Epidermal melanocyte (primary cell): ENCODE results near the gene TAS1R3.
"Not testable (repeated sequence)": the region's sequence is repeated elsewhere in the genome, so short reads cannot be mapped to it uniquely, and the experiment has no call there.

Source experiments
- DNase-seq: peaks from one replicate; pipeline ENCODE4 v3.0.0; 2011; ENCODE audit warnings: low spot score; ENCODE audit not compliant: insufficient read length

Gene TAS1R3

DNA sequence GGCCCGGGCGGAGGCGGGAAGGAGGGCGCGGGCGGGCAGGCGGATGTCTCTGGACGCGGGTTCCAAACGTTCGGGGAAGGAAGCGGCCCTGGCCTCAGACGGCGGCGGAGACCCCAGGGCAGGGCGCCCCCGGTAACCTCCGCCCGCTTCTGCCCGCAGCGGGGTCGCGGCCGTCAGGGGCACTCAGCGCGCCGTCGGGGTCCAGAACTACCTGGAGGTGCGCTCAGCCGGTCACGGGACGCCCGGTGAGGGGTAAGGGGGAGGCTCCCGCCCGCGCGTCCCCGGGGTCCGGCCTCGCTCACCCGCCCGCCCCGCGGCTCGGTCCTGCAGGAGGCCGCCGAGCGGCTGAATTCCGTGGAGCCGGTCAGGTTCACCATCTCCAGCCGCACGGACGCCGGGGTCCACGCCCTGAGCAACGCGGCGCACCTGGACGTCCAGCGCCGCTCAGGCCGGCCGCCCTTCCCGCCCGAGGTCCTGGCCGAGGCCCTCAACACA lies 22.3 kb upstream of the TAS1R3 start:
- no peak for DNase-seq

DNA sequence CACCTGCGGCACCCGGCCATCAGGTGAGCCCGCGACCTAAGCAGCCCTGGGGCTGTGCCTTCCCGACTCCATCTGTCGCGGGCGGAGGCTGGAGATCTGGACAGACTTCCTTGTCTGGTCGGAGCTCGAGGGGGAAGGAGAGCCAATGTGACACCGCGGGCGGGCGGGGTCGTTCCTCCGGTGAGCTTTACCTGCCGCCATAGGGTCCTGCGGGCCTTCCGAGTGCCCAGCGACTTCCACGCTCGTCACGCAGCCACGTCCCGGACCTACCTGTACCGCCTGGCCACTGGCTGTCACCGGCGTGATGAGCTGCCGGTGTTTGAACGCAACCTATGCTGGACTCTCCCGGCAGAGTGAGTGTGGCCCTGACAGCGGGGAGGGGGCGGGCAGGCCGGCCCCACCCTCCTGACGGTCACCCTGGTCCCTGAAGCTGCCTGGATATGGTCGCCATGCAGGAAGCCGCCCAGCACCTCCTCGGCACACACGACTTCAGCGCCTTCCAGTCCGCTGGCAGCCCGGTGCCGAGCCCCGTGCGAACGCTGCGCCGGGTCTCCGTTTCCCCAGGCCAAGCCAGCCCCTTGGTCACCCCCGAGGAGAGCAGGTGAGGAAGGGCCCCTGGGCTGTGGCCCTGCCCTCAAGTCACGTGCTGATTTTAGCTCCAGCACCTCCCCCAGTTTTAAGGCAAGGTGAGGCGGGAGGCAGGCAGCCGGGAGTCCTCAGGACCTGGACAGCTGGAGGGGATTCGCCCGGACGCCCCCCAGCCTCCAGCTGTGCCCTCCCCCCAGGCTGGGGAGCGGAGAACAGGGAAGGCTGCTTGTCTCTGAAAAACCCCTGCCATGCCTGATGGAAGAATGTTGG lies 21.6 kb upstream of the TAS1R3 start:
- no peak for DNase-seq

DNA sequence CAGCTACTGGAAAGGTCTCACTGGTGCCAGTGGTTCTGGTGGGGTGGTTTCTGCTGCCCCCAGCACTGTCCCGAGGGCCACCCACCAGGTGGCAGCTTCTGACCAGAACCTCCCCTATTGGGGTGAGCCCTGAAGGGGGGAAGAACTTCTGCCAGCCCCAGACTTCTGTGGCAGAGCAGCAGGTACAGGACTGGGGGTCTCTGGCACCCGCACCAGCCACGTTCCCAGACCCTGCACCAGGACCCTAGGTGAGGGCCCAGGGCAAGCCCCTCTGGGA lies 21.0 kb upstream of the TAS1R3 start:
- DNase-seq, result no peak

DNA sequence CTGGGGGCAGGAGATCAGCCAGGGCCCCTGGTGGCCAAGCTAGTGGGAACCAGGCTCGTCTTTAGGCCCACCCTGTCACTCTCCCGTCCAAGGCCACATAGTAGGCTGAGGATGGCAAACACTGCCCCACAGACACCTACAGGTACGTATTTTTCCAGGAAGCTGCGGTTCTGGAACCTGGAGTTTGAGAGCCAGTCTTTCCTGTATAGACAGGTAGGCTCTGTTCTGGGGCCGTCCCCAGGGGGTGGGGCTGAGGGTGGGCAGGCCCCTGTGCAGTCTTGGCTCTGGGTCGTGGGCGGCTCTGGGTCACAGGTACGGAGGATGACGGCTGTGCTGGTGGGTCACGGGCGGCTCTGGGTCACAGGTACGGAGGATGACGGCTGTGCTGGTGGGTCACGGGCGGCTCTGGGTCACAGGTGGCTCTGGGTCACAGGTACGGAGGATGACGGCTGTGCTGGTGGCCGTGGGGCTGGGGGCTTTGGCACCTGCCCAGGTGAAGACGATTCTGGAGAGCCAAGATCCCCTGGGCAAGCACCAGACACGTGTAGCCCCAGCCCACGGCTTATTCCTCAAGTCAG lies 20.5 kb upstream of the TAS1R3 start:
- no peak for DNase-seq

DNA sequence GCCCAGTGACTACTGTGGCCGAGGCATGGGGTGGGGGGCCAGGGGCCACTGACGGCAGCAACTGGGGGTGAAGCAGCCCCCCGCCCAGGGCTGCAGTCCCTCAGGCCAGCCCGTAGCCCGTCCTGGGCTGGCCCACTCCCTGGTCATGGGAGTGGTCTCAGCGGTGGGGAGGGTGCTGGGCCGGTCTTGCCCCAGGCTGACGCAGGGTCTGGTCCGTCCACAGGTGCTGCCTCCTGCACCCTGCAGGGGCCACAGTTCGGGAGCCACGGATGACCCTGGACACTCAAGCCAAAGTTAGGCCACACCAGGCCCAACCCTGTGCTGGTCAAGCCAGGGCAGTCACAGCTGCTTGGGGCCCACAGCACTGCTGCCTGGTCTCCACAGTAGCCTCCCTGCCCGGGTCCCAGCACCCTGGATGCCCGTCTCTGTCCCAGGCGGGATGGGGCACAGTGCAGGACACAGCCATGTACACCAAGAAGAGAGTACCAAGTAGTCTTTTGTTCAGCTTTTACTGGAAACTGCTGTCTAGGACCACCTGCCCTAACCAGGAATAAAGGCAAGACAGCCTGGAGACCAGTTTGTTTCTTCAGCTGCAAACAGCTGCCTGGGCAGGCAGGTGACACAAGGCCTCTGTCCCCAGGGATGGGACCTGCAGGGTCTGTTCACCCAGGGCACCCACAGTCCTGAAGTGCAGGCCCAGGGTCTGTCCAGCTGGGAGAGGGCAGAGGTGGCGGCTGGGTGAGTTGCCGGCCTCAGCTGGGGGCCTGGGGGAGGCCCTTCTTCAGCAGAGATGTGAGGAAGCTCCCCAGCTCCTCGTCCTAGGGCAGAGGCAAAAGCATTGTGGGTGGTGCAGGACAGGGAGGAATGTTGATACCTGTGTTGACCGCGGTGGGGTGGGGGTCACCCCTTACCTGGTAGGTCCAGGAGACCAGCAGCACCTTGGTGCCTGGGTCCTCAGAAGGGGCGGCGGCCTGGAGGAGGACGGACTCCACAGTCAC lies 19.7 kb upstream of the TAS1R3 start:
- no peak for DNase-seq

DNA sequence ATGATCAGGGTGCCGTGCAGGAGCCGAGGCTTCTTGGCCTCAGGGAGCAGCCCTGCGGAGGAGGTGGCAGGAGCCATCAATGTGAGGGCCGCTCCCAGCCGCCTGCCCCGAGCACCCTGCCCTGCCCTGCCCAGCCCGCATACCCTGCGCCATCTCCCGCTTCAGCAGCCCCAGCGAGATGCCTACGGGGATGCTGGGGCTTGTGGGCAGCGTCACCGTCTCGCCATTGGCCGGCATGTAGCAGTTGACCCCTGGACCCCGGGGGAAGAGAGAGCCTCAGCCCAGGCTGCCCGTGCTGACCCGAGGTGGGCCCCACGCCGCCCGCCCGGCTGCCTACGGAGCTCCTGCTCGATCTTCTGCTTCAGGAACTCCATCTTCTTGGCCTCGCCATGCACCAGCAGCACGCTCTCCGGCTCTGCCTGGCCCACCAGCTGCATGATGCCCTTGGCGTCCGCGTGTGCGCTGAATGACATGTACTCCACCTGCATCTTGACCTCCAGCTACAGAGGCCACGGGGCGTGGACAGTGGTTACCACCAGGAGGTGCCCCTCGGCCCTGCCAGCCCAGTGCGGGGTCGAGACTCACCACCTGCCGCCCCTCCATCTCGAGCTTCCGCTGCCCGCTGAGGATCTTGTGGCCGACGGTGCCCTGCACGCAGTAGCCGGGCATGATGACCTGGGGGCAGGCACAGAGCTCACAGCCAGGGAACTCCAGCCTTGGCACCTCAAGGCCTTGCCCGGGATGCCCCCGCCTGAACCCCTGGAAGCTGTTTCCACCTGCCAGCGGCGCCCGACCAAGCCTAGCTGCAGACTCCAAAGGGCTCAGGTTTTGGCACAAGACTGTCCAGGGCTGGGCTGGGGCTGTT lies 18.4 kb upstream of the TAS1R3 start:
- DNase-seq, result no peak

DNA sequence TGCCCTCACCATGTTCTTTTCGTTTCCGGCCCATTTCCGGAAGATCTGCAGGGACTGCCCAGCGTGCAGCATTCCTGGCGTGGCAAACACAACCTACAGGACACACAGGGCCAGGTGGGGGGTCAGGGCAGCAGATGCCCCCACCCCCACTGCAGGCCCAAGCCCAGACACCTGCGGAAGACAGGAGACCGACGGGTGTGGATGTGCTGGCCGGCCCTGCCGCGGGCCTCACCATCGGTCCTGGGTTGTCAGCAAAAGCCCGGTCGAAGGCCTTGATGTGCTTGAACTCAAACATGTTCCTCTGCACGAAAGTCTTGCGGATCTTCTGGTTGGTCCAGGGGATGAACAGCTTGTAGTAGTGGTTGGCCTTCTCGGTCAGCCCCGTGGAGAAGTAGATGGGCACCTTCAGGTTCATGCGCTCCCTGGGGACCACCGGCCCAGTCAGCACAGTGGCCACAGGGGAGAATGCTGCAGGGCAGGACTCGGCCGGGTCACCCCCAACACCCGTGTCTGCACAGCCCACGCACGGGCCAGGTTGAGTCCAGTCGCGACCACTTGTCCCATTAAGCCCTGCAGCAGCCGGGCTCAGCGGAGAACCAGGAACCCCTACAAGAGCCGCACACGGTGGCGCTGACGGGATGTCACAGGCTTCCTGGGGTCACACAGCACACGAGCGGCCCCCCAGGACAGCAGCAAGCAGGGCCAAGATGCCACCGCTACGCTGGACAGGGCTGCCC lies 17.4 kb upstream of the TAS1R3 start:
- no peak for DNase-seq

DNA sequence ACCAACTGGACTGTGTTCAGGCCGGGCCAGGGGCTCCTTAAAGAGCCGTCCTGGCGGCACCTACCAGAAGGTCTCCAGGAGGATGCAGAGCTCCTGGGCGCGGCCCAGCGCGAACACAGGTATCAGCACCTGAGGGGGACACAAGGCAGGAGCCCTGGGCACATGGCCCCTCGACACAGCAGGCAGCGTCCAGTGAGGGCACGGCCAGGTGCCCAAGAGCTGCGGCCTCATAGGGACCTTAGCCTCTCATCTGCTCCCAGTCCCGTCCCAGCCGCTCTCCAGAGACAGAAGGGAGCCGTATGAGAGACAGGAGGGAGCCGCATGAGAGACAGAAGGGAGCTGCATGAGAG lies 16.9 kb upstream of the TAS1R3 start:
- DNase-seq, result no peak

DNA sequence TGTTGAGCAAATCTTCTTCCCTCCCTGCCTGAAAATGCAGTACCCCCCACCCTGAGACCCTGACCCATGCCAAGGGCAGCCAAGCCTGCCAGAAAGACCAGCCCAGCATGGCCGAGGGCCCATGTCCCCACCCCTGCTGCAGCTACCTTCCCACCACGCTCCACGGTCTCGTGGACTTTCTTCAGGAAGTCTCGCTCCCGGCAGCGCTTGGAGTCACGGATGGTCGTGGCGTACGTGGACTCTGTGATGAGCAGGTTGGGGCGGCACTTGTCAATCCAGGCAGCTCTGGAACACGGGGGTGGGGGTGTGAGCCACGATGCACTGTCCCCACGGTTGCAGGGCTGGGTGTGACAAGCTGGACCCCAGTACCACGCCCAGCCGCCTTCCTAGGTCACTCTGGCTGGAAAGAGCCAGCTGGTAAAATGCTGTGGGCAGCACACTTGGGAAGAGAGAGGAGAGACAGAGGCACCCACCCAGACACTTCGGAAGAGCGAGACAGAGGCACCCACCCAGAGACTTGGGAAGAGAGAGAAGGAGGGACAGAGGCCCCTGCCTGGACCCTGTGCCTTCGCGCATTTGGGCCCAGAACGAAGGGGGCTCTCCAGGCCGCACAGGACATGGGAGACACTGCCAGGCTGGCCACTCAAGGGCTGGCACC lies 16.3 kb upstream of the TAS1R3 start:
- no peak for DNase-seq

DNA sequence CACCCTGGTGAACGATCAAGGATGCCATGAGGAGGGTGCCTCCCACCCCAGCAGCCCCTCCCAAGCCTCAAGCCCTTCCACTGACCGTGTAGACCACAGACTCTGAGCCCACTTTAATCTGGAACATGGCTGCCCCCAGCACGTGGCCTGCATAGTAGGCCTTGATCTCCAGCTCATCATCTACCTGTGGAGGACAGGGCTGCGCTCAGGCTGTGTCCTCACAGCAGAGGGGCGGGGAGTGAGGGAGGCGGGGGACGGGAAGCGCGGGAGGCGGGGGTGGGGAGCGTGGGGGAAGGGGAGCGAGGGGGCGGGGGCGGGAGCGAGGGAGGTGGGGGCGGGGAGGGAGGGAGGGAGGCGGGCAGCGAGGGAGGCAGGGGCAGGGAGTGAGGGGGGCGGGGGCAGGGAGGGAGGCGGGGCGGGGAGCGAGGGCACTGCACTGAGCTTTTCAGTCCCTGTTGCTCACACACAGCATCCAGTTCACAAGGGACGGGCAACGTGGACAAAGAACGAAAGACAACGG lies 15.6 kb upstream of the TAS1R3 start:
- no peak for DNase-seq

DNA sequence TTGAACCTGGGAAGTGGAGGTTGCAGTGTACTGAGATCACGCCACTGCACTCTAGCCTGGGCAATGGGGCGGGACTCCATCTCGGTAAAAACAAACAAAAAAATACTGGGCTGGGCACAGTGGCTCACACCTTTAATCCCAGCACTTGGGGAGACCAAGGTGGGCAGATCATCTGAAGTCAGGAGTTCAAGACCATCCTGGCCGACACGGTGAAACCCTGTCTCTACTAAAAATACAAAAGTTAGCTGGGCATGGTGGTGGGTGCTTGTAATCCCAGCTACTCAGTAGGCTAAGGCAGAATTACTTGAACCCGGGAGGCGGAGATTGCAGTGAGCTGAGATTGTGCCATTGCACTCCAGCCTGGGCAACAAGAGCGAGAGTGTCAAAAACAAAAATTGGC lies 14.9 kb upstream of the TAS1R3 start:
- DNase-seq, result not testable (repeated sequence)

DNA sequence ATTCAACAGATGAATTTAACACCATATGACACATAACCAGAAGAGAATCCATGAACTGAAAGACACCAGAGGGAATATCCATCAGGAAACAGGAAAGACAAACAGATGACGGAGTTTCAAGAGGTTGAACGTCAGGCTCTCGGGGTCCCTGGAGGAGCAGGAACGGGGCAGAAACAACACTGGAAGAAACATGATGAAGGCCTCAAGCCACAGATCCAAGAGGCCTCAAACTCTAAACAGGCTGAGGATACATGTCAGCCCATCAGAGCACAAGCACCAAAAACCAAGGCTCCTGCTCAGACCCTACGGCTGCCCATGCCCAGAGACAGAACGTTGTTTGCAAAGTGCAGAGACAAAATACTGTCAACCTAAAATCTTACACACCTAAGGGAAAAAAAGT lies 13.7 kb upstream of the TAS1R3 start:
- DNase-seq, result no peak

DNA sequence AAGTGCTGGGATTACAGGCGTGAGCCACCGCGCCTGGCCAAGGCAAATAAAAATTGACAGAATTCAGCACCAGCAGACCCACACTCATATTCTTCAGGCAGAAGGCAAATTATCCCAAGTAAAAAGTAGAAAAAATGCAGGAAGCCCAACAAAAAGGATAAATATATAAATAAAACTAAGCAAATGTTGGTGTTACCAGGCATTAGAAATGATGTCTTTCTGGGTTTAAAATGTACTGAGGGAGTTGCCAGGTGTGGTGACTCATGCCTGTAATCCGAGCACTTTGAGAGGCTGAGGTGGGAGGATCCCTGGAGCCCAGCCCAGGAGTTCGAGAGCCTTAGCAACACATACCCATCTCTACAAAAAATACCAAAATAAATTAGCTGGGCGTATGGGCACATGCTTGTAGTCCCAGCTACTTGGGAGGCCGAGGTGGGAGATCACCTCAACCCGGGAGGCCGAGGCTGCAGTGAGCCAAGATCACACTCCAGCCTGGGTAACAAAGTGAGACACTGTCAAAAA lies 12.9 kb upstream of the TAS1R3 start:
- no peak for DNase-seq

DNA sequence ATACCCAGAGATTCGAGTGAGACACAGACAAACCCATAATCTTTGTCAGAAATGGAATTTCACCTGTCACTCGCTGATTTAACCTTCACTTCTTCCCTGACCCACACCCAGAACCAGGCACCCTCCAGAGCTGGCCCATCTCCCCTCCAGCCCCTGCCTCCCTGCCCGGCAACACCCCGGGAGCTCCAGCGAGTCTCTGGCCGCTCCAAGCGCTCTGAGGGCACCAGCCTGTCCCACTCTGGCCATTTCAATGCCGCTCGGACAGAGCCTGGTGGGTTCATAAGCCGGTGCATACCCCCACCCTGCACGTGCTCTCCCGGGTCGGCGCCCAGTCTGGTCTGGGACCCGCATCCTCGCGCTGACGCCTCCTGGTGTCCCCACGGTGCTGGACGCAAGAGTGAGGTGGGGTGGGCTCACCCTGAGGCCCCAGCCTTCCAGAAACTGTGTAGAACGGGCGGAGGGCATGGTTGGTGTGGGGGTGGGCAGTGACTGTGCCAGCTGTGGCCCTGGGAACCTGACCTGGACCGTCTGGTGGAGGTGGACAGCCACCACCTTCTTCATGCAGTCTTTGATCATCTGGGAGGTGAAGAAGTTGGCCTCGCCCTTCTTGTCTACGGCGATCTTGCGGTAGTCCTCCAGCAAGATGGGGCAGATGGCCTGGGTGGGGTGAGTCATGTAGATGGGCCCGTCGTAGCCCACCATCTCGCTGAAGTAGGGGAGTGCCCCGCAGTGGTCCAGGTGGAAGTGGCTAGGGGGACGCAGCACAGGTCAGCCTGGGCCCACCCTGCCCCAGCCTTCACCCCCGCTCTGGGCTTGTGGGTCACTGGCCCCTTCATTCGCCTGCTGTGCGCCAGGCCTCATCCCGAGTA lies 12.1 kb upstream of the TAS1R3 start:
- DNase-seq, result no peak

DNA sequence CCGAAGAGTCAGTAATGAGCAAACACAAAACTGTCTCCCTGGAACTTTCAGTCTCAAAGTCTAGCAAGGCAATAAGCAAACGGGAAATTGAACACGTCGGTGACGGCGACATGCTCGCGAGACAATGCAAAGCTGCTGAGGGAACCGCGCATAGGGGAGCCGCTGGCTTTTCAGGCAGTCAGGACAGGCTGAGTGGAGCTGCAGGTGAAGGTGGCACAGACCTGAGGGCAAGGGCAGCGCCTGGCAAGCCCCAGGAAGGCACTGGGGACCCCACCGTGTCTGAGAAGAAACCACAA lies 11.5 kb upstream of the TAS1R3 start:
- DNase-seq, result no peak

DNA sequence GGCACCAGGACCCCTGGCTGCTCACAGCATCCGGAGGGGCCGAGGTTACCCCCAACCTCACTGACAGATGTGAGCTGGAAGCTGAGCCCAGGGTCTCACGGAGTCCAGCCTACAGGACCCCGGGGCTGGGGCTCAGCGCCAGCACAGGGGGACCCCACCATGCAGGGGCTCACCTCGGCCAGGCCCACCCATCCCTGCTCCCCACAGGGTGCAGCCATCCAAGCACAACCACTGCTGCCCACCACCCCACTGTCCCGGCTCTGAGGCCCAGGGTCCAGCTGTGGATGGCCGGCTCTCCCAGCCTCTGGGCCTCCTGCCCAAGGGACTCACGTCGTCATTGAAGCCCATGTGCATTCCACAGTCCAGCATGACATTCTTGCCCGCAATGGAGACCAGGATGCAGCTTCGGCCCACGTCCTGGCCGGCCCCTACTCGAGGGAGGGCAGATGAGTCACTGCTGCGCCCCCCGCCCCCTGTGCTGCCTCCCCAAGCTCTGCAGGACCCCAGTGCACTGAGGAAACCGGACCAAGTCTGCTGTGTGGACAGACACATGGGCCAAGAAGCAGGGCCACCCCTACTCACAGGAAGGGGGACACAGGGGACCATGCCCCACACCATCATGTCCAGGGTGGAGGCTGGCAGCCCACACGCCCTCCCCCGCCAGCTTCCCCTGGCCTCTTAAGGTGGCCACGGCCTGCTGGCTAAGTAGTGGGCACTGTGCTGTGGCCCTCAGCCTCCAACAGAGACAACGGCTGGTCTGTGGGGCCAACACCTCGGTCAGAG lies 10.2 kb upstream of the TAS1R3 start:
- no peak for DNase-seq

DNA sequence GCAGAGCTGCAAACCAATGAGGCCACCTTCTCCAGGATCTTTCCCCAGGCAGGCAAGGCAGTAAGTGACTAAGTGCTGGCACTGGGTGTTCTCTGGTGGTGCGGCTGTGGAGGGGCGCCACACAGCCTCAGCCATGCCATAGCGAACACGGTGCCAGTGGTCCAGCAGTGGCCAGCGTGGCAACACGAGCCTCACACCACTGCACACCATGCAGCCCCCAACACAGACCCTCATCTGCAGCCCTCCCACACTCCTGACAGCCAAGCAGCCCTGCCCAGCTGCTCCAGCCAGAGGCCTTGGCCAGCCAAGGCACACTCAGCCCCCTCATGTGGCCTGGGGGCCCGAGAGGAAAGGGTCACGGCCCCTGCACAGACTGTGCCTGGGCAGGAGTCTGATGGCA lies 9.6 kb upstream of the TAS1R3 start:
- DNase-seq, result no peak

DNA sequence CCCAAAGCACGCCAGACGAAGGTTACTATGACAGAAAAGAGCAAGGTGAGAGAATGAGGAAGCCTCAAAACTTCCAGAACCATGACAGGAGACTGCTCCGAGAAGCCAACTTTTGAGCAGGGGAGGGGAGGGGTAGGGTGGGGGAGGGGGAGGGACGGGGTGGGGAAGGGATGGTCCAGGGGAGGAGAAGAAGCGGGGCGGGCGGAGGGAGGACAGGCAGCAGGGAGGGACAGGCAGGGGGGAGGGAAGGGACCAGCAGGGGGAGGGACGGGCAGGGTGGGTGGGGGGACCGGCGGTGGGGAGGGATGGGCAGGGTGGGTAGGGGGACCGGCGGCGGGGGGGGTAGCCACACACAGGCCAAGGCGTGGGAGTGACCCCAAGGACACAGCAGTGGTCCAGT lies 8.7 kb upstream of the TAS1R3 start:
- no peak for DNase-seq
